SK-N-MC (cell line): Measurements from ENCODE around the gene SLC30A4.

ENCODE experiments used
- DNase-seq: peaks from one replicate; pipeline ENCODE4 v3.0.0-alpha.2; 2011; ENCODE audit warnings: low read depth, low spot score
- H3K27ac ChIP-seq: fragments of 200-600 bp; sonication (generic); 2 replicates; pipeline ENCODE4 v1.5.1; 2016; ENCODE audit warnings: mixed run types
- H3K36me3 ChIP-seq: fragments of 200-600 bp; sonication (generic); 2 replicates; pipeline ENCODE4 v1.6.1; 2017; ENCODE audit warnings: antibody characterized with exemption, low read length, mixed read lengths; ENCODE audit not compliant: insufficient read depth
- H3K4me3 ChIP-seq: fragments of 200-600 bp; sonication (generic); 2 replicates; pipeline ENCODE4 v1.5.1; 2016
- H3K9ac ChIP-seq: fragments of 200-600 bp; sonication (generic); 2 replicates; pipeline ENCODE4 v1.8.0; 2017; ENCODE audit warnings: mixed run types, mixed read lengths; ENCODE audit not compliant: insufficient read length
- H3K9me3 ChIP-seq: fragments of 200-600 bp; sonication (generic); 2 replicates; pipeline ENCODE4 v1.6.1; 2017; ENCODE audit warnings: low read depth, mild to moderate bottlenecking, antibody characterized with exemption, low read length, moderate library complexity, mixed read lengths
- EZH2 ChIP-seq: fragments of 200-600 bp; sonication (generic); IDR thresholded peaks from one replicate; pipeline ENCODE4 v1.6.1; 2017; ENCODE audit warnings: antibody characterized with exemption
- FOXP2 ChIP-seq: optimal IDR thresholded peaks from 2 replicates; pipeline ENCODE3; 2011; ENCODE audit warnings: mild to moderate bottlenecking, moderate library complexity; ENCODE audit not compliant: insufficient read depth; ENCODE audit errors: extremely low read length, control extremely low read depth
- POLR2AphosphoS5 ChIP-seq: IDR thresholded peaks from 2 replicates; pipeline ENCODE4 v1.6.1; 2012; ENCODE audit warnings: mild to moderate bottlenecking, low read depth, low read length, borderline replicate concordance

The SLC30A4 gene

DNA sequence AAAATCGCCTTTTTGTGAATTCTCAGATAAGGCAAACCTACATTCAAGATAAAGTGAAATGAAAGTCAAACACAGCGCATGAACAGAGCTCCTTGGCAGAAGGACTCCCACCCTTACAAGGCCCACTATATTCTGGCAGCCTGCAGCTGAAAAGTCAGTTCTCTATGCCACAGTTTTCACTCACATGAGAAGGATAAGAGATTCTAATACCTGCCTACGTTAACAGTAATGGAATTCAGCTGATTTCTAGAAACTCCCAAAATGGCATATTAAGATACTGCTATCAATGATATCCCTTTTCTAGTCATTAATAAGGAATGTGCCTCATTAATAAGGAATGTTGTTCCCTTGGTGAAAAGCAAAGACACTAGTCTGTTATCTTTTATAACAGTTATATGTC is 27.0 kb downstream of the SLC30A4 start:
- Histone ChIP-seq H3K9me3 (no peaks in the 10 kb centered on the region), H3K36me3 (no peaks in the 10 kb centered on the region), H3K4me3 (no peak overlapping the region), H3K27ac (no peak overlapping the region), H3K9ac (no peak overlapping the region)
- TF ChIP-seq EZH2 (no peak), FOXP2 (no peak), POLR2AphosphoS5 (no peak)
- DNase-seq: no peak

DNA sequence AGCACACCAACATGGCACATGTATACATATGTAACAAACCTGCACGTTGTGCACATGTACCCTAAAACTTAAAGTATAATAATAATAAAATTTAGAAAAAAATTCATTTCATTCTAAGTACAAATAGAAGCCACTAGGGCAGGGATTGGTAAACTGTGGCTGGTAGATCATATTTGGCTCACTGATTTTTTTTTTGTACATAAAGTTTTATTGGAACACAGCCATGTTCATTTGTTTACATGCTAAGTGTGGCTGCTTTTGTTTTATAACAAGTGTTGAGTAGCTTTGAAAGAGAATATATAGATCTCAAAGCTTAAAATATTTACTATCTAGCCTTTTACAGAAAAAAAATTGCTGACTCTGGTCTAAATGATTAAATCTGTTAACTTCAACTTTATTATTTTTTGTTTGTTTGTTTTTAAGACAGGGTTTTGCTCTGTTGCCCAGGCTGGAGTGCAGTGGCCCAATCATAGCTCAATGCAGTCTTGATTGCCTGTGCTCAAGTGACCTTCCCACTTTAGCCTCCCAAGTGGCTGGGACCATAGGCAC is 32.8 kb downstream of the SLC30A4 start:
- no peak overlapping the region for H3K4me3 ChIP-seq
- no peaks in the 10 kb centered on the region for H3K9me3 ChIP-seq
- no peak overlapping the region for H3K27ac ChIP-seq
- no peak for DNase-seq
- H3K9ac ChIP-seq: no peak overlapping the region
- no peaks in the 10 kb centered on the region for H3K36me3 ChIP-seq
- TF ChIP-seq EZH2 (no peak), FOXP2 (no peak), POLR2AphosphoS5 (no peak)

DNA sequence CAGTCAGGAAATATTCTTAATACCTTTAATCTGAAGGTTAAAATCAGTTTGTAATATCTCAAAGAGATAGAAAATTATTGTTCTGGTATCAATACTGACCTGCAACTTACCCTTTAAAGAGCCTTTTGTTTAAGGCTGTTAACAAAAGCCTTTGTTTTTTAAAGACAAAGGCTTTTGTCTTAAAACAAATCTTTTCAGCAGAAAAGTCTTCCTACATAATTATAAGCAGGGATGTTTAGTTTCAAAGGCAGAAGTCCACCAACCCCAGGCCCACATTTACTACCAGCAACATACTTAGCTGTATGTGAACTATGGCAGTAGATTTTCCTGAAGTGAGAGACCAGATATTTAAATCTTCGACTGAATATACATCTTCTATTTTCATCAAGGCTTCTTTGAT is 36.2 kb downstream of the SLC30A4 start:
- no peak overlapping the region for H3K27ac ChIP-seq
- no peak overlapping the region for H3K4me3 ChIP-seq
- no peak overlapping the region for H3K9ac ChIP-seq
- no peak for DNase-seq
- H3K36me3 ChIP-seq: no peaks in the 10 kb centered on the region
- no peaks in the 10 kb centered on the region for H3K9me3 ChIP-seq
- no peak for TF ChIP-seq FOXP2
- no peak for TF ChIP-seq POLR2AphosphoS5
- no peak for TF ChIP-seq EZH2

DNA sequence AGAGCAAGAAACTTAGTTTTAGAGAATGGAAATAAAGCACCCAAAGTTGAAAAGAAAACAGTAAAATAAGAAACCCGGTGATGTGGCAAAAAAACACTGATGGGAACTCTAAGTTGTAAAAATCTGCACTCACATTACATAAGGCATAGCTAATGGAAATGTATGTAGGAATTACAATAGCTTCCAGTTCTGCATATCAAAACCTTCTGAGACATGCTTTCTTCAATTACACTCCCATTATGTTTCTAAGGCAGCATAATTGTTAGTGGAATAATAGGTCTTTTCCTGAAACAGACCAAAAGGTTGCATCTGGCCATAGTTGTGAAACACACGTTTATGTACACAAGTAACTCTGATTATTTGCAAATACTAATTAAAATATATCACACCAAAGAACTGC is 41.4 kb downstream of the SLC30A4 start:
- DNase-seq: no peak
- H3K4me3 ChIP-seq: no peak overlapping the region
- TF ChIP-seq FOXP2 (no peak), POLR2AphosphoS5 (no peak), EZH2 (no peak)
- no peaks in the 10 kb centered on the region for H3K9me3 ChIP-seq
- H3K36me3 ChIP-seq: no peaks in the 10 kb centered on the region
- H3K27ac ChIP-seq: no peak overlapping the region
- H3K9ac ChIP-seq: no peak overlapping the region

DNA sequence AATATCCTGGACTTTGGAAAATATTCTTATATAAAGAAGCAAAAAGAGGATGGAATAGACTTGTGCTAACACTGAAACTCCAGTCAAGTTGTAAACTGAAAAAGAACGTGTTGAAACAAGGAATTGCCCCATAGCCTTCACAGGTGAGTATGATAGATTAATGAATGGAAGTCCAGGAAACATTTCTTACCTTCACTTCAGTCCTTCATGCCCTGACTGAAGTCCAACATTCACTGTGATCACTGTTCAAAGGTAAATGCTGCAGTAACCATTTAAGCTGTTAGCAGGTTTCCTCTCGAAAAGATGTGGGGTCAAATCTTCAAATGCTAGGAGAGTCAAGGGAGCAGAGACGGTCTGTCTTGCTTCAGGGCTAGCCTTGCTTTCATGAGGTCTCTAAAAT is 46.1 kb downstream of the SLC30A4 start:
- Histone ChIP-seq H3K36me3 (no peaks in the 10 kb centered on the region), H3K27ac (no peak overlapping the region), H3K9me3 (no peaks in the 10 kb centered on the region), H3K4me3 (no peak overlapping the region), H3K9ac (no peak overlapping the region)
- TF ChIP-seq POLR2AphosphoS5 (no peak), FOXP2 (no peak), EZH2 (no peak)
- no peak for DNase-seq

DNA sequence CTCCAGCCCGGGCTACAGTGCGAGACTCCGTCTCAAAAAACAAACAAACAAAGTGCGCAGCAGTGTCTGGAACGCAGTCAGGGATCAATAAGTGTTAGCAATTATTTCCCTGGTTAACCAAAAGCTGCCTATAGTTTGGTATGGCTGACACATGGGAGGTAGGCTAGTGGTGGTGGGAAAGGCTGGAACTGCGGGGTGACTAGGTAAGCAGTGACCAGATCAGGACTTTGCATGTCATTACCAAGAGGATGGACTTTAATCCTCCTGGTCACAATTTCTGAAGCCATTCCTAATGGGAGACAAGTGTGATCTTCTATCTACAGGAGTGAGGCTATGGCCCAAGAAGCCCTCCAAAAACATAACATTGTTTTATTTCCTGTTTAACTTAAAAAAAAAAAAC is 47.8 kb downstream of the SLC30A4 start:
- no peak for TF ChIP-seq FOXP2
- no peak for TF ChIP-seq EZH2
- TF ChIP-seq POLR2AphosphoS5: no peak
- no peak overlapping the region for H3K9ac ChIP-seq
- no peak overlapping the region for H3K4me3 ChIP-seq
- no peak for DNase-seq
- H3K27ac ChIP-seq: no peak overlapping the region
- no peaks in the 10 kb centered on the region for H3K36me3 ChIP-seq
- H3K9me3 ChIP-seq: no peaks in the 10 kb centered on the region

DNA sequence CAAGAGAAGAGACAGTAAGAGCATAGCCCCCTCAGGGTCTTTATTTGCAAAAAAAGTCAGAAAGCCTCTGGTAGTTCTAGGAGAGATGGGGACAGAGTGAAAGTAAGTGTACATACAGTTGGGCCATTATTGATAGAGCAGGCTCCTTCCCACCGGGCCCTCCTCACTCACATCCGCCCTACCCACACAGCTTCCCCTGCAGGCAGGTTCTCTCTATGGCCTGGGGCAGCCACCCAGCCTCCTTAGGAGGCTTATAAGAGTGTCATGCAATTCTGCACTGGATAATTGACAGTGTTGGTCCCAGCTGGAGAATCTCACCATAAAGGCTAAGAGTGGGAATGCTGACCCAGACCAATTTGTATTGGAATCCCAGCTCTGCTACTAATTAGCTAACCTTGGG is 49.5 kb downstream of the SLC30A4 start:
- TF ChIP-seq FOXP2 (no peak), EZH2 (no peak), POLR2AphosphoS5 (no peak)

DNA sequence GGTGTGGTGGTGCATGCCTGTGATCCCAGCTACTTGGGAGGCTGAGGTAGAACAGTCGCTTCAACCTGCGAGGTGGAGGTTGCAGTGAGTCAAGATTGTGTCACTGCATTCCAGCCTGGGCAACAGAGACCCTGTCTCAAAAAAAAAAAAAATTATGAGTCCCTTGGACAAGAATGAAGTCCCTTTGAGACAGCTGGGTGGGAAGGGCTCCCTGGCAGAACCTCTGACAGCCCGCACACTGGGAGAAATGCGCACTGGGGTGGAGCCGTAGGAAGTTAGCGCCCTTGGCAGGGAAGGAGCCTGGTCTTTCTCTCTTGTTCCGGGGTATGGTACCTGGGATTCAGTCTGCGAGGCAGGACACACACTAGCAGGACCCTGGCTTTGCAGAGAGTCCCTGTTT is 51.4 kb downstream of the SLC30A4 start:
- H3K9me3 ChIP-seq: no peaks in the 10 kb centered on the region
- TF ChIP-seq FOXP2 (no peak), POLR2AphosphoS5 (no peak), EZH2 (no peak)

More for the DNA sequence above, 49.5 kb downstream of the SLC30A4 start:
- no peaks in the 10 kb centered on the region for H3K36me3 ChIP-seq
- H3K27ac ChIP-seq: no peak overlapping the region
- H3K9ac ChIP-seq: no peak overlapping the region
- H3K4me3 ChIP-seq: no peak overlapping the region
- DNase-seq: no peak
- H3K9me3 ChIP-seq: no peaks in the 10 kb centered on the region

DNA sequence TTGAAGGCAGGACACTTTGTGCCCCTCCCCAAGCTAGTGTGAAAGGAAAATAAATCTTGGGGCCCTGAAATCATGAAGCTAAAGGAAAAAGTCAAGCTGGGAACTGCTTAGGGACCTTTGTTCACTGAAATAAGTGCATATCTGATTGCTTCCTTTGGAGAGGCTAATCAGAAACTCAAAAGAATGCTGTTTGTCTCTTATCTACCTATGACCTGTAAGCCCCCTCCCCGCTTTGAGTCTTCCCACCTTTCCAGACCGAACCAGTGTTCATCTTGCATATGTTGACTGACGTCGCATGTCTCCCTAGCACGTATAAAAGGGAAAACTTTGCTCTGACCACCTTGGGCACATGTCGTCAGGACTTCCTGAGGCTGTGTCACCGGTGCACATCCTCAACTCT is 53.1 kb downstream of the SLC30A4 start:
- H3K9me3 ChIP-seq: no peaks in the 10 kb centered on the region
- no peak for TF ChIP-seq FOXP2
- TF ChIP-seq POLR2AphosphoS5: no peak
- no peak for TF ChIP-seq EZH2

More for the DNA sequence above, 51.4 kb downstream of the SLC30A4 start:
- H3K4me3 ChIP-seq: no peak overlapping the region
- no peaks in the 10 kb centered on the region for H3K36me3 ChIP-seq
- H3K9ac ChIP-seq: no peak overlapping the region
- no peak overlapping the region for H3K27ac ChIP-seq
- DNase-seq: no peak

More for the DNA sequence above, 53.1 kb downstream of the SLC30A4 start:
- no peaks in the 10 kb centered on the region for H3K36me3 ChIP-seq
- no peak overlapping the region for H3K9ac ChIP-seq
- H3K27ac ChIP-seq: no peak overlapping the region
- DNase-seq: no peak
- no peak overlapping the region for H3K4me3 ChIP-seq
